ENCODE measurements around the gene CAB39.

DNA sequence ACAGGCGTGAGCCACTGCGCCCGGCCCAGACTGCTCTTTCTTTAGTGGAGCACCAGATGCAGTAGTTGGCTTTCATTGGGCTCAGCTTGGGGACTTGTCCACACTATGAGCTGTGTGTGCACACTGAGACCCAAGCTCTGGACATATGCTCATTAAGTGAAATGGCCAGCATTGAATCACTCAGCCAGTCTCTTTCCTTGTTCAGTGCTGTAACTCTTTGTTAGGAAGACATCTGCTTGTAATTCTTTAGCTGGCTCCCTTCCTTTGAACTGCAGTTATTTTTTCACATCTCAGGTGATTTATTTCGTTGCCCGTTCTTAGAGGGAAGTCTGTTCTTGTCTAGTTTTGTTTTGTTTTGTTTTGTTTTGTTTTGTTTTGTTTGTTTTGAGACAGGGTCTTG is 70.5 kb downstream of the CAB39 start:
- TF ChIP-seq, protein P1, sequence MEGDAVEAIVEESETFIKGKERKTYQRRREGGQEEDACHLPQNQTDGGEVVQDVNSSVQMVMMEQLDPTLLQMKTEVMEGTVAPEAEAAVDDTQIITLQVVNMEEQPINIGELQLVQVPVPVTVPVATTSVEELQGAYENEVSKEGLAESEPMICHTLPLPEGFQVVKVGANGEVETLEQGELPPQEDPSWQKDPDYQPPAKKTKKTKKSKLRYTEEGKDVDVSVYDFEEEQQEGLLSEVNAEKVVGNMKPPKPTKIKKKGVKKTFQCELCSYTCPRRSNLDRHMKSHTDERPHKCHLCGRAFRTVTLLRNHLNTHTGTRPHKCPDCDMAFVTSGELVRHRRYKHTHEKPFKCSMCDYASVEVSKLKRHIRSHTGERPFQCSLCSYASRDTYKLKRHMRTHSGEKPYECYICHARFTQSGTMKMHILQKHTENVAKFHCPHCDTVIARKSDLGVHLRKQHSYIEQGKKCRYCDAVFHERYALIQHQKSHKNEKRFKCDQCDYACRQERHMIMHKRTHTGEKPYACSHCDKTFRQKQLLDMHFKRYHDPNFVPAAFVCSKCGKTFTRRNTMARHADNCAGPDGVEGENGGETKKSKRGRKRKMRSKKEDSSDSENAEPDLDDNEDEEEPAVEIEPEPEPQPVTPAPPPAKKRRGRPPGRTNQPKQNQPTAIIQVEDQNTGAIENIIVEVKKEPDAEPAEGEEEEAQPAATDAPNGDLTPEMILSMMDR (IDR thresholded peaks at IDR 0.05) = no peak
- no peak for TF ChIP-seq POLR2A (IDR thresholded peaks at IDR 0.05)
